Activated naive CD4-positive, alpha-beta T cell treated with anti-CD3 and anti-CD28 coated beads, Interleukin-2, amount 10 ng/mL, durations not matched to agents 7 days and 5 days (primary cell): Measurements from ENCODE around the gene KIF20B.

Experiments
- CTCF ChIA-PET: fragments of 350-600 bp; sonication (Branson Sonifier 250); formaldehyde crosslinking; loops from one replicate; lab custom pipeline; 2021; ENCODE audit warnings: antibody characterized with exemption; lab: Charles Lee
- DNase-seq: peaks from one replicate; pipeline ENCODE4 v3.0.0-alpha.2; 2020
- H3K27ac Mint-ChIP-seq: one replicate; pipeline ENCODE4 v1.8.0; 2021; ENCODE audit warnings: mild to moderate bottlenecking, moderate library complexity, mixed read lengths
- H3K27me3 Mint-ChIP-seq: one replicate; pipeline ENCODE4 v1.8.0; 2021; ENCODE audit warnings: mild to moderate bottlenecking, mixed read lengths
- H3K36me3 Mint-ChIP-seq: one replicate; pipeline ENCODE4 v1.8.0; 2021; ENCODE audit warnings: mixed read lengths
- H3K4me1 Mint-ChIP-seq: one replicate; pipeline ENCODE4 v1.8.0; 2021; ENCODE audit warnings: mixed read lengths
- H3K4me3 Mint-ChIP-seq: one replicate; pipeline ENCODE4 v1.8.0; 2021; ENCODE audit warnings: mild to moderate bottlenecking, moderate library complexity, mixed read lengths
- H3K9me3 Mint-ChIP-seq: one replicate; pipeline ENCODE4 v1.8.0; 2021; ENCODE audit warnings: mixed read lengths

Gene KIF20B

DNA sequence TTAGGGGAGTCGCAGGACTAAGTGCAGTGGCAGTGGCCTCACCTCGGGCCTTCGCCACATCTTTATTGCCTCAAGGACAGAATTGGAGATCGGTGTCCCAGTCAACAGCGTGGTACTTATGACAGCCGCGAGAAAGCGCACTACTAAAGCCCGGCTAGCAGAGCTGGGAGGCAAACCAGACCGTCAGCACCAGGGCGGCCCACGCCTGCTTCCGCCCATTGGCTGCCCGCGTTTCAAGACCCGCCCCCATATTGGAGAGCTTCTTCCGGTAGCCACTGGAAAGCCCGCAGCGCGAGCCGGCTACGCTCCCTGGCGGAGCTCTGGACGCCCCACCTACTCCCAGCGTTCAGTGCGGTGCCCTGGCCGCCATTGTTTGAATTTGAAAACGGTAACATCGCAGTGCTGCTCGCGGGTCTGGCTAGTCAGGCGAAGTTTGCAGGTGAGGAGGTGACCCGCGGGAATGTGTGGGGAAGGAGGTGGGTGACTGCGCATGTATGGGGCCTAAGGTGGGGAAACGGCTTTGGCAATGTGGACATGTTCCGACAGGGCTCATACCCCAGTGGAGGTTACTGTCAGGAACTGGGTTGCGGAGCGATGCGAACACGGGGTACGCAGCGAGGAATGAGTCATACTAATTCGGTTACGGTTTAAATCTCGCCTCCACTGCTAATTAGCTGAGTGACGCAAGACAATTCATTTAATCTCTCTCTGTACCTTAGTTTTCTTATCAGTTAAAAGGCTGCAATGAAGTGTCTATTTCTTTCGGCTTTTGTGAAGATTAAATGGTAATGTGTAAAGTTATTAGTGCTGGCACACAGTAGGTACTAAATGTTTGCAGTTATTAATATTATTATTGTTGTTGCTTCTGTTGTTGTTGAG lies at the start of gene KIF20B:
Gene KIF20B (plus strand): TSS at position 349 of the 879 bp plus-strand sequence. CDS start 3,705 bp downstream, outside the sequence.
- Mint-ChIP-seq H3K4me1 (peaks cover 55% of the 10 kb centered on the region), H3K27me3 (no peaks in the 10 kb centered on the region), H3K9me3 (no peaks in the 10 kb centered on the region), H3K36me3 (peaks cover 19% of the 10 kb centered on the region), H3K4me3 (peak within 1 kb of the TSS; percentile 98), H3K27ac (peak within 1 kb of the TSS; percentile 99)
- CTCF ChIA-PET, result interaction anchor here (0.8 to 1.5 kb wide), 6 partner anchors 37 to 440 kb away, joined by 3 to 4 read pairs (median 3); no protein-coding TSS in a partner anchor
- peak; percentile 97 for DNase-seq

- peaks cover 28% of the 10 kb centered on the region for H3K27me3 Mint-ChIP-seq
- DNase-seq, result no peak
- no peak overlapping the region for H3K4me3 Mint-ChIP-seq
- H3K27ac Mint-ChIP-seq, result no peak overlapping the region
- no peaks in the 10 kb centered on the region for H3K4me1 Mint-ChIP-seq
- no peaks in the 10 kb centered on the region for H3K36me3 Mint-ChIP-seq
- no peaks in the 10 kb centered on the region for H3K9me3 Mint-ChIP-seq
- CTCF ChIA-PET, result no interaction called here
Observed at GRCh38 chr10:89651916-89652573, 49.3 kb upstream of the KIF20B start.

GRCh38 chr10:89652806-89653370 lies 48.5 kb upstream of the KIF20B start:
- CTCF ChIA-PET, result no interaction called here
- Mint-ChIP-seq H3K27me3 (peaks cover 23% of the 10 kb centered on the region), H3K9me3 (no peaks in the 10 kb centered on the region), H3K36me3 (no peaks in the 10 kb centered on the region), H3K27ac (no peak overlapping the region), H3K4me3 (no peak overlapping the region), H3K4me1 (no peaks in the 10 kb centered on the region)
- no peak for DNase-seq

DNA sequence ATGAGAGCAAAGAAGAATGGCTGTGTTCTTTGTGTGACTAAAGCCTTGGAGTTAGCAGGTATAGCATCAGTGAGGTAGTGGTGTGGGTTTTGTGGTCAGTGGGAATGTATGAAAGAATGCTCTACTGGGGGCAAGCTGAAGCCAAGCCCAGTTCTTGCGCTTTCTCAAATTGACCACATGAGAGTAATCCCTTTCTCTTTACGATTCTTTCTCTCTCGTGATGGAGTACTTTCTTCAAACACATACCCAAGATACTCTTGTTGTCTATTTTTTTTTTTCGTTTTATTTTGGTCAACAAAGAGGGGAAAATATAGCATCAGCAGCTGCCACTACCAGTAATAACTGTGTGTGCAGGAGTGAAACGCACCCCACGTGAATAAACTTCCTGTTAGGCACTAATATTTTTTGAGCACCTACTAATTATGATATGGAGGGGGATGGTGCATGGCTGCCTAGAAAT lies 48.0 kb upstream of the KIF20B start:
- CTCF ChIA-PET, result no interaction called here
- no peak for DNase-seq
- Mint-ChIP-seq H3K9me3 (no peaks in the 10 kb centered on the region), H3K36me3 (no peaks in the 10 kb centered on the region), H3K4me3 (no peak overlapping the region), H3K27ac (no peak overlapping the region), H3K4me1 (no peaks in the 10 kb centered on the region), H3K27me3 (peaks cover 19% of the 10 kb centered on the region)

- Mint-ChIP-seq H3K9me3 (no peaks in the 10 kb centered on the region), H3K4me1 (no peaks in the 10 kb centered on the region), H3K4me3 (no peak overlapping the region), H3K27me3 (peaks cover 16% of the 10 kb centered on the region), H3K27ac (no peak overlapping the region), H3K36me3 (no peaks in the 10 kb centered on the region)
- no peak for DNase-seq
- CTCF ChIA-PET, result interaction anchor here (1.0 kb wide), 1 partner anchor 46 kb away, joined by 3 read pairs; the partner anchor contains the start of gene KIF20B
Observed at GRCh38 chr10:89655722-89656121, 45.7 kb upstream of the KIF20B start.

DNA sequence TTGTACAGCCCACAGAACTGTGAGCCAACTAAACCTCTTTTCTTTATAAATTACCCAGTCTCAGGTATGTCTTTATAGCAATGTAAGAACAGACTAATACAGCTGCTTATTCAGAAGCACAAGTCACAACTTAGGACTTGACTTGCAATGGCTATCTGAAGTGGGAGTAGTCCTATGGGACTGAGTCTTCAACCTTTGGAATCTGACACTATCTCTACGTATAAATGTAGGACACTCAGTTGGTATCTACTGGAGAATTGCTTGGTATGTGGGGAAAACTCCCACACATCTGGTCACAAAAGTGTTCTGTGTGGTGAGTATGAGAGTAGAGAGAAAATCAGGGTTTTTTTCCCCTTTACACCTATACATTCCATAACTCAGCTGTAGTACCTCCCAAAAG lies 44.1 kb upstream of the KIF20B start:
- Mint-ChIP-seq H3K27me3 (peaks cover 14% of the 10 kb centered on the region), H3K36me3 (no peaks in the 10 kb centered on the region), H3K9me3 (no peaks in the 10 kb centered on the region), H3K4me1 (no peaks in the 10 kb centered on the region), H3K4me3 (no peak overlapping the region), H3K27ac (no peak overlapping the region)
- no peak for DNase-seq
- CTCF ChIA-PET, result no interaction called here

DNA sequence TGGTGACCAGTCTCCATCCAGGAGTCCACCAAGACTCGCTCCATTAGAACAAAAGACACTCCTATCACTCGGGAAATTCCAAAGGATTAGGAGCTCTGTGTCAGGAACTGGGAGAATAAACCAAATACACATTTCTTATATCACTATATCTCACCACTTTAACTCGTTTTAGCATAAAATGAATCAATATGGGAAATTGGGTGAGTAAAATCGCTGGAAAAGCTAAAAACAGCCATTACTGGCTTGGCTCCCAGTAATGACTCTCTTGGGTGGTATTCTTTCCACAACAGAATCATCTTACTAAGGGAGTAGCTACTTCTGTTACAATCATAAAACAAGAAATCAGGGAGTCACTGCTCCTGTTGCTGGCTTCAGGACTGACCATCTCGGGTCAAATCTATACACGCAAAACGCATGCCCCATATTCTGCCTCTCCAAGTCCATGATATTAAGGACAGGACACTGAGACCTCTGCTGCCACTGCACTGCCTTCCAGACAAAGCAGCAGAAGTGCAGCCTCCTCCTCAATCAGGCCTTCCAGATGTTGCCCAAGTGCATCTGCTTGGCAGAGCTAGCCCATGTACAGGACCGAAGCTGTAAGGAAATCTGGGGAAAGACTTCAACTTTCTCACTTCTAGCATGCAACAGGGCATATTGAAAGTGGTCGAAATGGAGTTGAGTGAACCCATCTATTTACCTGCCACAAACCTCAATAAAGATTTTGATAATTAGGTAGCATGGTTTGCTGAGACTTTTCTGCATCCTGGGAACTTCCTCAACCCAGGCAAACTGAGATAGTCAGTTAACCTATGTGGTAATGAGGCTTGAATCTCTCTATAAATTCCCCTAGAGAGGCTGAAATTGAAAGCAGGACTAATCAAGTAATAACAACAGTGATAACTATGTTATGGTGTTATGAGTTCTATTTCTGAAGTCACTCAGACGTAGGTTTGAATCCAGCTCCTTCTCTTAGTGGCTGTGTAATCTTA lies 42.0 kb upstream of the KIF20B start:
- Mint-ChIP-seq H3K4me3 (no peak overlapping the region), H3K4me1 (no peaks in the 10 kb centered on the region), H3K36me3 (no peaks in the 10 kb centered on the region), H3K27me3 (peaks cover 14% of the 10 kb centered on the region), H3K9me3 (no peaks in the 10 kb centered on the region), H3K27ac (no peak overlapping the region)
- CTCF ChIA-PET, result no interaction called here
- DNase-seq, result no peak

DNA sequence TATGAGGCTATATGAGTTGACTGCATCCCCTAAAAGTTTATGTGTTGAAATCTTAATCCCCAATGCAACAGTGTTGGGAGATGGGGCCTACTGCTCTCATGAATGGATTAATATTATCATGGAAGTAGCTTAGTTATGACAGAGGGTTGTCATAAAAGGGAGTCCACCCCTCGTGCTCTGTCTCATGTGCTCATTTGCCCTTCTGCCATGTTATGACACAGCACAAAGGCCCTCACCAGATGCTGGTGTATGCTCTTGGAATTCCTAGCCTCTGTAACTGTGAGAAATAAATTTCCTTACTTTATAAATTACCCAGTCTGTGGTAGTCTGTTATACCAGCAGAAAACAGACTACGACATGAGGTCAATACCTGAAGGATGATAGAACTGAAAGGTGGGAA lies 38.8 kb upstream of the KIF20B start:
- Mint-ChIP-seq H3K9me3 (no peaks in the 10 kb centered on the region), H3K27ac (no peak overlapping the region), H3K36me3 (no peaks in the 10 kb centered on the region), H3K4me3 (no peak overlapping the region), H3K27me3 (peaks cover 10% of the 10 kb centered on the region), H3K4me1 (no peaks in the 10 kb centered on the region)
- no peak for DNase-seq
- CTCF ChIA-PET, result no interaction called here

- no peak for DNase-seq
- H3K27ac Mint-ChIP-seq, result no peak overlapping the region
- H3K27me3 Mint-ChIP-seq, result peaks cover 10% of the 10 kb centered on the region
- CTCF ChIA-PET, result no interaction called here
- H3K9me3 Mint-ChIP-seq, result no peaks in the 10 kb centered on the region
- H3K4me3 Mint-ChIP-seq, result no peak overlapping the region
- no peaks in the 10 kb centered on the region for H3K36me3 Mint-ChIP-seq
- H3K4me1 Mint-ChIP-seq, result no peaks in the 10 kb centered on the region
Observed at GRCh38 chr10:89663144-89663543, 38.2 kb upstream of the KIF20B start.

DNA sequence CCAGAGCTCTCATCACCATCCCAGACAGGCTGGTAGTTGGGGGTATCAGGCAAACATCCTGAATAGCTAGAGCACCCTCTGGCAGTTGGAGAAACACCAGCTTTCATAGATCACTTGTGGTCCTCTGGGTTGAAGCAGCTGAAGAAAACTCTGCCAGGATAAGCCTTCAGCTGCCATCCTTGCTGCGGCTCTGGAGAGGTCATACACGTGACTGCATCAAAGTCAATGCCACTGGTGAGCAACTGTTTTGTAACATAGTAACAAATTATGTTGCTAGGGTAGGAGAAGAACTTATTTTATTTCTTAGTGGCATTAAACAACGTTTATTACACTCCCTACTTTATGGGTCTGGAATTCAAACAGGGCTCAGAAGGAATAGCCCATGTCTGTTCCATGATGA lies 37.2 kb upstream of the KIF20B start:
- CTCF ChIA-PET, result interaction anchor here (0.6 kb wide), 1 partner anchor 93 kb away, joined by 3 read pairs; no protein-coding TSS in a partner anchor
- H3K9me3 Mint-ChIP-seq, result no peaks in the 10 kb centered on the region
- H3K27ac Mint-ChIP-seq, result no peak overlapping the region
- no peak for DNase-seq
- H3K36me3 Mint-ChIP-seq, result no peaks in the 10 kb centered on the region
- no peak overlapping the region for H3K4me3 Mint-ChIP-seq
- no peaks in the 10 kb centered on the region for H3K4me1 Mint-ChIP-seq
- H3K27me3 Mint-ChIP-seq, result peaks cover 16% of the 10 kb centered on the region

GRCh38 chr10:89665302-89665701 lies 36.1 kb upstream of the KIF20B start:
- H3K27me3 Mint-ChIP-seq, result peaks cover 13% of the 10 kb centered on the region
- no peak for DNase-seq
- H3K4me1 Mint-ChIP-seq, result no peaks in the 10 kb centered on the region
- H3K36me3 Mint-ChIP-seq, result no peaks in the 10 kb centered on the region
- no peak overlapping the region for H3K4me3 Mint-ChIP-seq
- H3K27ac Mint-ChIP-seq, result no peak overlapping the region
- H3K9me3 Mint-ChIP-seq, result no peaks in the 10 kb centered on the region
- CTCF ChIA-PET, result no interaction called here

- Mint-ChIP-seq H3K9me3 (no peaks in the 10 kb centered on the region), H3K4me3 (no peak overlapping the region), H3K4me1 (no peaks in the 10 kb centered on the region), H3K27me3 (peaks cover 13% of the 10 kb centered on the region), H3K27ac (no peak overlapping the region), H3K36me3 (no peaks in the 10 kb centered on the region)
- DNase-seq, result no peak
- CTCF ChIA-PET, result no interaction called here
Observed at GRCh38 chr10:89666138-89666537, 35.3 kb upstream of the KIF20B start.

GRCh38 chr10:89668386-89669071 lies 32.9 kb upstream of the KIF20B start:
- H3K27me3 Mint-ChIP-seq, result peaks cover 13% of the 10 kb centered on the region
- no peak overlapping the region for H3K27ac Mint-ChIP-seq
- DNase-seq, result no peak
- CTCF ChIA-PET, result no interaction called here
- no peaks in the 10 kb centered on the region for H3K9me3 Mint-ChIP-seq
- H3K4me1 Mint-ChIP-seq, result no peaks in the 10 kb centered on the region
- no peaks in the 10 kb centered on the region for H3K36me3 Mint-ChIP-seq
- no peak overlapping the region for H3K4me3 Mint-ChIP-seq
